ENCODE data around the gene ARAP1.
A peak's percentile ranks its signal among the peaks of the same experiment; 100 is the strongest.

ARAP1 gene

GRCh38 chr11:72741849-72742512, 10.2 kb downstream of the ARAP1 start:
- DNase-seq: no peak

- no peak for DNase-seq
Measured at GRCh38 chr11:72741429-72741833, 10.8 kb downstream of the ARAP1 start.

- DNase-seq: no peak
Measured at GRCh38 chr11:72740562-72741428, 11.4 kb downstream of the ARAP1 start.

GRCh38 chr11:72740060-72740424, 12.2 kb downstream of the ARAP1 start:
- no peak for DNase-seq

GRCh38 chr11:72739240-72740059, 12.8 kb downstream of the ARAP1 start:
- no peak for DNase-seq

GRCh38 chr11:72738199-72739141, 13.7 kb downstream of the ARAP1 start:
- no peak for DNase-seq

GRCh38 chr11:72737336-72737735, 14.9 kb downstream of the ARAP1 start:
- DNase-seq: no peak

- DNase-seq: peak; percentile 47
Measured at GRCh38 chr11:72736452-72737069, 15.6 kb downstream of the ARAP1 start.

- no peak for DNase-seq
Measured at GRCh38 chr11:72735495-72736027, 16.6 kb downstream of the ARAP1 start.

GRCh38 chr11:72732329-72732728, 19.9 kb downstream of the ARAP1 start:
- no peak for DNase-seq

GRCh38 chr11:72730737-72731136, 21.5 kb downstream of the ARAP1 start:
- DNase-seq: no peak

- no peak for DNase-seq
Measured at GRCh38 chr11:72730243-72730642, 22.0 kb downstream of the ARAP1 start.

- DNase-seq: no peak
Measured at GRCh38 chr11:72727521-72727920, 24.7 kb downstream of the ARAP1 start.

- no peak for DNase-seq
Measured at GRCh38 chr11:72726266-72727220, 25.7 kb downstream of the ARAP1 start.

GRCh38 chr11:72725724-72726028, 26.5 kb downstream of the ARAP1 start:
- no peak for DNase-seq

GRCh38 chr11:72724851-72725723, 27.1 kb downstream of the ARAP1 start:
- DNase-seq: peak; percentile 76

- DNase-seq: no peak
Measured at GRCh38 chr11:72724021-72724551, 28.1 kb downstream of the ARAP1 start.

GRCh38 chr11:72723508-72723907, 28.7 kb downstream of the ARAP1 start:
- DNase-seq: no peak

- peak; percentile 74 for DNase-seq
Measured at GRCh38 chr11:72722050-72722748, 30.0 kb downstream of the ARAP1 start.

All from activated T-cell treated with anti-CD3 and anti-CD28 coated beads for 4 hours (primary cell).